GM19467 (cell line): ENCODE results near the gene COPA.
A peak's percentile ranks its signal among the peaks of the same experiment; 100 is the strongest.

Experiments
- ATAC-seq: cut with Tn5 transposase; IDR thresholded peaks from one replicate; pipeline ENCODE4 v1.9.1; 2021; ENCODE audit warnings: mild to moderate bottlenecking, moderate library complexity; ENCODE audit not compliant: unreplicated experiment

COPA gene

DNA sequence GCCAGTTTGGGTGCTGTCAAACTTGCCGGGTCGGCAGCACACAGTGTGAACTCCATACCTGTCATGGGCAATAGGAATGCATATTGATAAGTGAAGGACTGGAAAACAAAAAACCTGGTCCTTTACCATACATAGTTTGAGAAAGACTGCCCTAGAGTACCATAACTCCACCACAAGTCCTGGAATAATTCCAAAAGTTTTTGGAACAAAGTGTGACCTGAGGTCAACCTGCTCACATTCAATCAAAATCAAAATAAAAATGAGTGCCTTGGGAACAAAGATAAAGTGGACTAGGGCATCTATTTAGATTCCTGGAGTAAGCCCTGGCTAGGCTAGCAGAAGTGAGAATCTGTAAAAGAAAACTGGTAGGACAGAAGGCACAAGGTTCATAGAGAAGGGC lies 65.7 kb downstream of the COPA start:
- no peak for ATAC-seq

DNA sequence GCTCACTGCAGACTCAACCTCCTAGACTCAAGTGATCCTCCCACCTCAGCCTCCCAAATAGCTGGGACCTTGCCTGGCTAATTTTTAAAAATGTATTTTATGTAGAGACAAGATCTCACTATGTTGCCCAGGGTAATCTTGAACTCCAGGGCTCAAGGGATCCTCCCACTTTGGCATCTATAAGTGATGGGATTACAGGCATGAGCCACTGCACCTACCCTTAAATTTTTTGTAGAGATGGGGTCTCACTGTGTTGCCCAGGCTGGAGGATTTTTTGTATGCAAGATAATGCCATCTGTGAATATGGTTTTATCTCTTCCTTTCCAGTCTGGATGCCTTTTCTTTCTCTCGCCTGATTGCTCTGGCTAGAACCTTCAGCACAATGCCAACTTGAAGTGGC lies 72.0 kb downstream of the COPA start:
- ATAC-seq, result no peak

GRCh38 chr1:160267284-160267991 lies 75.6 kb downstream of the COPA start:
- no peak for ATAC-seq

DNA sequence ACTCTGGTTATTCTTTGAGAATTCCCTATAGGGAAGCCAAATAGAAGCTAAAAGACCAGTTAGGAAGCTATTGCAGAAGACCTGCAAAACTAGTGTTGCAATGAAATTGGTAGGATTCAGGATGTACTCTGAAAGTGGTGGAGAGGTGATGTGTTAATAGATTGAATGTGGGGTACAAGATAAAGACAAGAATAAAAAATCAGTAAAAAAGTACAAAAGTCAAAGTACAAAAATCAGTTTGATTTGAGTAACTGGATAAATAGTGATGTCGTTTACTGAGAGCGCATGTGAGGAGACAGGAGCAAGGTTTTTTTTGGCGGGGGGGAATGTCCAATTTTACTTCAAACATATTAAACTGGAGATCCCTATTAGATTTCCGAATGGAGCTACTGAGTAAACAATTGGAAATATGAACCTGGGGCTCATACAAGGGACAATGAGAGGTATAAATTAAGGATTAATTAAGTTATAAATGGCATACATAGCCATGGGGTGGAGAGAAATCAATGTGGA lies 78.2 kb downstream of the COPA start:
- ATAC-seq, result no peak

- ATAC-seq, result peak; percentile 82
These were observed 80.9 kb downstream of the COPA start, which contains the start of gene DCAF8 for GRCh38 chr1:160261893-160262794. Gene DCAF8 (minus strand): TSS chr1:160262549. CDS start chr1:160244008, 18,541 bp downstream.

DNA sequence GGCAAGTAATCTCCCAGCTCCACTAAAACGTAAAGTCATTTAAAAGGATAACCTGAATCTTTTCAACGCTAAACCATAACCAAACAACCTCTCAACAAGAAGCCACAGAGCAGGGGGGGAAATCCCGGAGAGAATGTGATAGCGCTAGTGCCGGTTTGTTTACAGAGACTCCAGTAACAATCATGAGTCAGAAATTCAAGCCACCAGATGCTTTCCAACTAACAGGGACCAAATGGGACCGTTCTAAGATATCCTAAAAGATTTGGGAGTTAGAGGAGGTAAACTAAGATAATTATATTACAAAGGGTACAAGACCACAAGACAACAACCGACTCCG lies 81.5 kb downstream of the COPA start:
- no peak for ATAC-seq

GRCh38 chr1:160260406-160261382 lies 82.4 kb downstream of the COPA start:
- no peak for ATAC-seq

DNA sequence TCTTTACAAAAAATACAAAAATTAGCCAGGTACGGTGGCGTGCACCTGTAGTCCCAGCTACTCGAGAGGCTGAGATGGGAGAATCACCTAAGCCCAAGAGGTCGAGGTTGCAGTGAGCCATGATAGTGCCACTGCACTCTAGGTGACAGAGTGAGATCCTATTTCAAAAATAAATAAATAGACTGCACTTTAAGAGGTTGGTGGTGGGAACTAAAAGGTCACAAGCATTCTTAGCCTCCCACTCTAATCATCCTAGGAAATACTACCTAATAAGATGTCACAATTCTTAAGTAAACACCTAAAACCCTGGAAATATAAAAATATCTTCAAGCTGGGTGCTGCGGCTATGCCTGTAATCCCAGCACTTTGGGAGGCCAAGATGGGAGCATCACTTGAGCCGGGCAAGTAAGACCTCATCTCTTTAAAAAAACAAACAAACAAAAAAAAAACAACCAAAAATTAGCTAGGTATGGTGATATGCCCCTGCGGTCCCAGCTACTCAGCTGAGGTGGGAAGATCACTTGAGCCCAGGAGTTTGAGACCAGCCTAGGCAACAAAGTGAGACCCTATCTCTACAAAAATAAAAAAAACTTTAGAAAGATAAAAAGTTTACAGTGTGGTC lies 84.8 kb downstream of the COPA start:
- no peak for ATAC-seq

- ATAC-seq, result no peak
These were observed 85.5 kb downstream of the COPA start for GRCh38 chr1:160257411-160258015.

DNA sequence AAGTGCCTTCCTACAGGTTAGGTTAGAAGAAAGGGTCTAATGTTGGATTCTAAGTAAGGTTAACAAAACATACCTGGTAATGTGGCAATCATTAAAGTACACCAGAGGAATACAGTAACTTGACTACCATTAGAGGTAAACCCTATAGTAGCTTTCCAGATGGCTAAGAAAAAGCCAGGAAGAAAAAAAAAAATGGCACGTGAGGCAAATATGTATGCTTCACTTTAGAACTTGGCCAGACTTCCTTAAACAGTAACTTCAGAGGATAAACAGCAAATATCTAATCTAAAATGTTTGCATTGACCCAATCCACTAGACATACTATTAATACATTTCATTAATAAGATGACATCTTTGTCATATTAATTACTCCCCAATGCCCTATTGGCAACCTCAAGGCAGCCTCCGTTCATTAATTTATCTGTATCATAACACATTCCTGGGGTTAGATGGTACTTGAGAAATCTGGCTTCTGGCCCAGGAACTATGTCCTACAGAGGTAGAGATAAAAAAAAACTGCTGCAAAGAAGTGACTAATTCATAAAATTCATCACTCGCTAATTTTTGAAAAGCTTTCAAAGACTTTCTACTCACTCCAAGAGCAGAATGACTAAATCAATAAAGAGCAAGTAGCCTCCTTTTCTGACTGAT lies 86.5 kb downstream of the COPA start:
- ATAC-seq, result no peak

GRCh38 chr1:160255781-160256300 lies 87.2 kb downstream of the COPA start:
- ATAC-seq, result no peak

DNA sequence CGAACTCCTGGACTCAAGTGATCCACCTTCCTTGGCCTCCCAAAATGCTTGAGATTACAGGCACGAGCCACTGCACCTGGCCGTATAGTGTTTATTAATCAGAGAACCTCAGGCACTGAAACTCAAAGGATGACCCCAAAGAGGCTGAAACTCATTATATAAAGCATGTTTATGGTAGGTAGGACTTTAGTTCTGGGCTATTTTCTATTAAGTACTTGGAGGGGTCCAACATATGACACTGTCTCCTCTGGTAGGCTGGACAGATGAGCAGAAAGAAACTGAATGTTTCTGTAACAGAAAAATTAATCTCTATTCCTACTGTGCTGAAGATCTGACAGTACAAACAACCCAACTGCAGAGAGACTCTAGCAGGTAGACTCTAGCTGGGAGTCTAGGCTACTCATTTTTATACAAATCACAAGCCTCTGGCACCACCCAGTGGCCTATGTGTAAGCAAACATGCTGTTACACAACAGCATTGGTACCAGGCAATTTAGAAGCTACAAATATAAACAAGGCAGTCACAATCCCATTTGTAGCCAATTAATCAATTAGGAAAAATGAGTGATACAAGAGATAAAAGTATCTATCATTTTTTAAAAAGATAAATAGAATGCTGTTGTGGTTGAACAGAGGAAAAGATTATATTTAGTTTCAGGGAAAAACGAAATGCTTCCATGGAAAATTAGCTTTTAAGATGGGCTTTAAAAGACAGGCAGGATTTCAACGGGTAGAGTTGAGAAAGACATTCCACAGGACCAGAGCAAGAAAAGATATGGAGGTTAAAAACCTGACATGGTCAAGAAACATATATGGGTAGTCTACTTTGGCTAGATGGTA lies 91.1 kb downstream of the COPA start:
- ATAC-seq, result no peak

DNA sequence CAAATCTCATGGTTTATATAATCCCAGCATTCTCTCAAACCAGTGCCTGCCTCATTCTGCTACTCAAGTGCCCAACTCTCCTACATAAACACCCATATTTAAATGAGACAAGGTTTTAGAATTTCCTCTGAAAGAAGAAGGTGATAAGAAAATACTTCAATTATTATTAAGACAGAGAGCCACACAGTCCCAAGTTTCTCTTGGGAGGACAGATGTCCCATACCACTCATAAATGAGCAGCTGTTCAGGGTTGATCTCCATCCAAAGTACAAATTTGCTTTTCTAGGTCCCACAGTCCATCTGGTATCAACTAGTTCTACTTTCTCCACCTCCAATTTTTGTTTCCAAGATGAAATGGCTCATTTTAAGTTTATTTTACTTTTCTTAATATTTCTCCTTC lies 92.0 kb downstream of the COPA start:
- no peak for ATAC-seq

- no peak for ATAC-seq
These were observed 96.0 kb downstream of the COPA start for GRCh38 chr1:160247053-160247452.

DNA sequence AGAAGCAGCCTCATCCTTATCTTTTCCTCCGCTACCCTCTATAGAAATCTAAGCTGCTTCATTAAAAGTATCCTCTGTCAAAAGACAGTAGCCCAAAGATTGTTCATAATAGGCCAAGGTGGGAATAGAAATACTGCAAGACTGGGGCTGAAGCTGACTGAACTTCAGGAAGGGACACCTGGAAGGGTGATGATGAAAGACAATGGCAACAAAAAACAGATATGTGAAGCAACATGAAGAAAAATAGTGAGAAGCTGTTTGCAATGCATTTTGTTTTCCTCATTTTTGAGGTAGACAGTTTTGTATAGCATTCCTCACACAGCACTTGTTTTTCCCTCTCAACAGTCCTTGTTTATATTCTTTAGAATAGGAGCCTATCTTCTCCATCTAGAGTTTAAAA lies 97.6 kb downstream of the COPA start:
- ATAC-seq, result no peak

GRCh38 chr1:160244209-160244608 lies 98.8 kb downstream of the COPA start:
- ATAC-seq, result no peak

DNA sequence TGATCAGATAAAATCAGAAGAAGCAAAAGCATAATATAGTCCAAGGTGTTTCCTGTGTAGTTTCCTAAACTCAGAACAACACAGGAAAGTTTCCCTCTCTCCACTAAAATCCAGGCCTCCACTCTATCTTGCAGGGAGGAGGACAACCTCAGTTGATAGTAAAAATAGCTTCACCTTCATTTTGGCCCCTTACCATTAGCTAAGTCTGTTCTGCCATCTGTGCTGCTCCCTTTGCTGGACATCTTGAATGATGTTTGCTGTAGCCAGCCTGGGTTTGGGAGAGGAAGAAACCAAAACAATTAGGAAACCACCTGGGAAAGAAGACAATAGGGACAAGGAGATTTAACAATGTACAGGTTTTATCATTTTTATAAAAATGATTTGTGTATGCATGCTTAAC lies 99.3 kb downstream of the COPA start:
- no peak for ATAC-seq

GRCh38 chr1:160239582-160240299 lies 103.3 kb downstream of the COPA start:
- ATAC-seq, result no peak
